Epithelial cell of prostate (primary cell): Measurements from ENCODE around the gene TCF15.
"Not testable (repeated sequence)": the region's sequence is repeated elsewhere in the genome, so short reads cannot be mapped to it uniquely, and the experiment has no call there.

Source experiments
- DNase-seq: peaks from one replicate; pipeline ENCODE4 v3.0.0-alpha.2; 2011; ENCODE audit warnings: low read depth, low spot score
- H3K27ac ChIP-seq: fragments of 450-650 bp; 2 replicates; pipeline ENCODE4 v1.5.1; 2017; ENCODE audit warnings: mild to moderate bottlenecking

The TCF15 gene

GRCh38 chr20:642398-643174, 32.5 kb upstream of the TCF15 start:
- H3K27ac ChIP-seq, result no peak overlapping the region
- no peak for DNase-seq

GRCh38 chr20:642013-642397, 31.9 kb upstream of the TCF15 start:
- not testable (repeated sequence) for DNase-seq, H3K27ac ChIP-seq

- DNase-seq, result no peak
- no peak overlapping the region for H3K27ac ChIP-seq
These were observed 31.4 kb upstream of the TCF15 start for GRCh38 chr20:641516-641875.

- H3K27ac ChIP-seq, result no peak overlapping the region
- DNase-seq, result no peak
These were observed 30.8 kb upstream of the TCF15 start for GRCh38 chr20:640674-641515.

GRCh38 chr20:638579-638978, 28.5 kb upstream of the TCF15 start:
- no peak overlapping the region for H3K27ac ChIP-seq
- DNase-seq, result no peak

- H3K27ac ChIP-seq, result no peak overlapping the region
These were observed 27.4 kb upstream of the TCF15 start for GRCh38 chr20:637559-637958.

GRCh38 chr20:635893-636338, 25.8 kb upstream of the TCF15 start:
- H3K27ac ChIP-seq, result no peak overlapping the region
- DNase-seq, result no peak

More at GRCh38 chr20:637559-637958, 27.4 kb upstream of the TCF15 start:
- no peak for DNase-seq

- H3K27ac ChIP-seq, result no peak overlapping the region
- DNase-seq, result no peak
These were observed 25.2 kb upstream of the TCF15 start for GRCh38 chr20:635028-635892.

GRCh38 chr20:634148-634925, 24.2 kb upstream of the TCF15 start:
- no peak overlapping the region for H3K27ac ChIP-seq
- DNase-seq, result no peak

- no peak for DNase-seq
These were observed 21.0 kb upstream of the TCF15 start for GRCh38 chr20:631101-631500.

GRCh38 chr20:626579-626978, 16.5 kb upstream of the TCF15 start:
- no peak for DNase-seq
- H3K27ac ChIP-seq, result no peak overlapping the region

More at GRCh38 chr20:631101-631500, 21.0 kb upstream of the TCF15 start:
- H3K27ac ChIP-seq, result no peak overlapping the region

- H3K27ac ChIP-seq, result no peak overlapping the region
- DNase-seq, result no peak
These were observed 15.3 kb upstream of the TCF15 start for GRCh38 chr20:625360-625932.

GRCh38 chr20:623704-624103, 13.6 kb upstream of the TCF15 start:
- DNase-seq, result no peak
- H3K27ac ChIP-seq, result no peak overlapping the region

GRCh38 chr20:623021-623420, 12.9 kb upstream of the TCF15 start:
- H3K27ac ChIP-seq, result no peak overlapping the region
- no peak for DNase-seq

GRCh38 chr20:622161-622560, 12.1 kb upstream of the TCF15 start:
- no peak for DNase-seq
- H3K27ac ChIP-seq, result no peak overlapping the region

GRCh38 chr20:621125-621756, 11.1 kb upstream of the TCF15 start:
- DNase-seq, result no peak
- no peak overlapping the region for H3K27ac ChIP-seq

GRCh38 chr20:620246-620645, 10.1 kb upstream of the TCF15 start:
- no peak for DNase-seq
- no peak overlapping the region for H3K27ac ChIP-seq

GRCh38 chr20:618980-619379, 8.9 kb upstream of the TCF15 start:
- H3K27ac ChIP-seq, result no peak overlapping the region
- no peak for DNase-seq
